ENCODE measurements around the gene IL7R. TPM values are rescaled to one million over a fixed set of nuclear protein-coding genes. Genes with fewer than 3 reads are reported as not detected.
"Not testable (repeated sequence)": the region's sequence is repeated elsewhere in the genome, so short reads cannot be mapped to it uniquely, and the experiment has no call there.

The IL7R gene
- total RNA-seq, 1 experiment from 2014 or later: 10.6 TPM

GRCh38 chr5:35838370-35839042 lies 18.2 kb upstream of the IL7R start:
- DNase-seq (ENCODE audit: low spot score): no peak

GRCh38 chr5:35842856-35843255 lies 13.8 kb upstream of the IL7R start:
- no peak for DNase-seq (ENCODE audit: low spot score)

- not testable (repeated sequence) for DNase-seq (ENCODE audit: low spot score)
Observed at GRCh38 chr5:35845508-35845907, 11.2 kb upstream of the IL7R start.

GRCh38 chr5:35847491-35847890 lies 9.2 kb upstream of the IL7R start:
- no peak for DNase-seq (ENCODE audit: low spot score)

DNA sequence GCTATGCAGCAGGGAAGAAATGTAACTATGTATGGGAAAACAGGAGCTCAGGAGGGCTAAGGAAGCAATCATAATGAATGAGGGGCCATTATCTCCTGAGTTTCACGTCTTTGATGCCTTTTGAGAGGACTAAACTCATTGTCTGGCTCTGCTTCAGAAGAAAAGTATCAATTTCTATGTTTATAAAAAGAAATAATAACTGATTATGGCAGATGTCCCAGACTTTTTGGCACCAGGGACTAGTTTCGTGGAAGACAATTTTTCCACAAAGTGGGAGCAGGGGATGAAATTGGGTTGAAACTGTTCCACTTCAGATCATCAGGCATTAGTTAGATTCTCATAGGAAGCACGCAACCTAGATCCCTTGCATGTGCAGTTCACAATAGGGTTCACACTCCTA lies 8.7 kb upstream of the IL7R start:
- DNase-seq (ENCODE audit: low spot score): no peak

- DNase-seq (ENCODE audit: low spot score): no peak
Observed at GRCh38 chr5:35849860-35850259, 6.8 kb upstream of the IL7R start.

DNA sequence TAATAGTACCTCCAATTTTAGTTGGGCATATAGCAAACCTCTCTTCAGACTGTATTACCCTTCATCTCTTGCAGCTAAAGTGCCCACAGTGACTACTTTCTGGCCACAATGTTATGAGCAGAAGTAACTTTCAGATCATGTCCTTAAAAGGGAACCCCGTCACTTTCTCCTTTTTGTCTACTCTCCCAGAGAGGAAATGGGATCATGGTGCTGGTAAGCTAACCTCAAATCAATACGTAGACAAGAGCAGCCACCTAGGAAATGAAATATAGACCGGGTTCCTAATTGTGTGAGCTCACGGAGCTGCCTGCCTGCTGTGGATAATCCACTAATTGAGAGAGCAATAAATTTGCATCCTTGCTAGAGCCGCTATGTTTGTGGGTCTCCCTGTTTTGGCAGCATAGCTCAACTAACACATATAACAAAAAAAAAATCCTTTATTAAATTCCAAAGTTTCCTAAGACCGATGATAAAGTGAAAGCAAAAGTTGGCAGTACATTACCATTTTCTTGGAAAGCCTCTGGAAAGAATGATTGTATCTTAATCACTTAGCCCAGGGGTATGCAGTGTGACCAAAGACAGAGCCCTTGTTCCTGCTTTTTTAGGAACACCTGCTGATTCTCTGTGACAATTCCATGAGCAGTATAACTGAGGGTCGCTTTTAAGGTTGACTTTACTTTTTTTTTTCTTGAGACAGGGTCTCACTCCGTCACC lies 5.6 kb upstream of the IL7R start:
- peak; percentile 26 for DNase-seq (ENCODE audit: low spot score)

- peak; percentile 86 for DNase-seq (ENCODE audit: low spot score)
Observed at GRCh38 chr5:35852084-35852734, 4.5 kb upstream of the IL7R start.

DNA sequence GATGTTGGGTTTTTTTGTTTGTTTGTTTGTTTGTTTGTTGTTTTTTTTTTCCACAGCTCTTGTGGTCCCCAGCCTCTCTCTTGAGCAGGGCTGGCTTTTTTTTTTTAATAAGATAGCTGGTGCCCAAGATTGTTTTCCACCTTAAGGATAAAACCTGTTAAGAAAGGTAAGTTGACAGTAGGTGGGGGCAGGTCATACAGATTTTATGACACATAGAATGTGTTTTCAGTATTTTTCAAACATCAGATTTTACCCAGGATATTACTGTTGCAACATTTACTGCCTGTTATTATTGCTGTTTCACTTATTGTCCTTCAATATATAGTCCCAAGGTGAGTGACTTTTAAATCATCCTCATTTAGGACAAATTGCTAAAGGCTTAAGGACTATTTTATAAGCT lies 3.9 kb upstream of the IL7R start:
- DNase-seq (ENCODE audit: low spot score): no peak

- no peak for DNase-seq (ENCODE audit: low spot score)
Observed at GRCh38 chr5:35853631-35854030, 3.1 kb upstream of the IL7R start.

- DNase-seq (ENCODE audit: low spot score): no peak
Observed at GRCh38 chr5:35854248-35854647, 2.4 kb upstream of the IL7R start.

DNA sequence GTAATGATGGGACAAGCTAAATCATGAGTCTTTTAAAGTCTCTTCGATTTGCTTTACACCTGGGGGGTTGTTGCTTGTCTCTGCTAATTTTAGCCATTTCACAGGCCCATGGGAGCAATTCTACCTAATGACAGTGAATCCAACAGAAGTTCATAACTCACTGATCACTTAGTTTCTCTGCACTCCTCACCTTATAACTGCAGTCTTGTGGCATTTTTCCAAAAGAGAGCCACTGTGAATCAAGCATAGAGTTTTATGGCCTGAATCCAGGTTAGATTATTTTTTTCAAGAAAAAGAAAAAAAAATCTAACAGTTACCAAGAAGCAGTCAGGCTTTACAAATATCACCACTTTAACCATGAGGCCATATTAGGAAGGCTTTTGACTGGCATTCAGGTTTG lies 1.5 kb upstream of the IL7R start:
- no peak for DNase-seq (ENCODE audit: low spot score)

DNA sequence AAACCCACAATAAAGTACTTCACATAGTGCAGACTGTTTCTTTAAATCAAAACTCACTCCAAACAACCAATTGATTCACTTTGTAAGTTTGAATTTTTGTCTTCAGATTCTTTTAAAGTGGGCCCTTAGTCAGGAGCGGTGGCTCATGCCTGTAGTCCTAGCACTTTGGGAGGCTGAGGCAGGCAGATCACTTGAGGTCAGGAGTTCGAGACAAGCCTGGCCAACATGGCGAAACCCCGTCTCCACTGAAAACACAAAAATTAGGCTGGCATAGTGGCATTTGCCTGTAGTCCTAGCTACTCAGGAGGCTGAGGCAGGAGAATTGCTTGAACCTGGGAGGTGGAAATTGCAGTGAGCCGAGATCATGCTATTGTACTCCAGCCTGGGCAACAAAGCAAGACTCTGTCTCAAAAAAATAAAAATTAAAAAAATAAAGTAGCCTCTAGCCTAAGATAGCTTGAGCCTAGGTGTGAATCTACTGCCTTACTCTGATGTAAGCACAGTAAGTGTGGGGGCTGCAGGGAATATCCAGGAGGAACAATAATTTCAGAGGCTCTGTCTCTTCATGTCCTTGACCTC lies 416 bp upstream of the IL7R start:
- not testable (repeated sequence) for DNase-seq (ENCODE audit: low spot score)

DNA sequence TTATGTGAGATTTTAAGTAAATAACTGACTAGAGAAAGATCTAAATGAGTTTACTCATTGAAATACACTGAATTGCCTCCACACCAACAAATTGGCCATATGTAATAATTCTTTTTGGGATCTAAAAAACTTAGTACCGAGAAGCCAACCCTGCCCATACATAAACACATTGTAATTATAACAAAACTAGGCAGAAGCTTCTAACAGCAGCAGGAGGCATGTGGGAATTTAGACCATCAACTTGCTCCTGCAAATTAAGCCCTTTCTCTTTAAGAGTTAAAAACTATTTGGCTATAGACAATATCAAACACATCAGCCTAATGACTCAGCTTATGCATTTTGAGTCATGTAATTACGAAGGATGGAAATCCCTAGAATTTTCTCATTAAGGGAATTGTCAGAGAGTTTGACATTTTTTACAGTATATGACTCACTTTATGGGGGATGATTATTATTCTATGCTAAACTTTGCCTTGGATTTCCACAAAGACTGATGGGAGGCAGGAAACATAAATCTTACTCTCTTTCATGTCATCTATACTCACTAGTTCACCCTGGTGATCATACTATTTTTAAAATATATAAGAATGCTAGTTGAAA lies 1.0 kb downstream of the IL7R start:
- DNase-seq (ENCODE audit: low spot score): peak; percentile 71

DNA sequence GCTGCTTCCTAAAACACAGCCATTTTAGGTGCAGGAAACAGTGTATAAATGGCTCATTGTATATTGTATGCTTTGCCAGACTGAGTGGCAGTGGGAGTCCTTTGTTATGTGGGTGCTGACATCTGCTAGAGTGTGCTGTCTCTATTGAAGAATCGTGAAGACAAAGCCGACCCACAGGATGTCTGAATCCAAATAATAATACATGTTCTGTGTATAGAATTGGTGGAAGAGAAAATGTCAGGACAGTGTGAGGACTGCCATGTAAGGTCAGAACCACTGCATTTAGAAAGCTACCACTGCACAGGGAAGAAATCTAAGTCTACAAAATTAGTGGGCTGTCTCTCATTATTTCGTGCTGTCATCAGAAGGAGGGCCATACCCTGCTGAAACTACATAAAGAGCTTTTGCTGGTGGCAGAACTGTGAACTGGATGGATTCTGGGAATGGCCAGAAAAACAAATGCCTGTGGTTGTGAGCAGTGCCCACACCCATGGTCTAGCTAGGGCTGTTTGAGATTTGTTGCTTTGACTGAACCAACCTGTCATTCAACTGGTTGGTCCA lies 2.5 kb downstream of the IL7R start:
- peak; percentile 72 for DNase-seq (ENCODE audit: low spot score)

- no peak for DNase-seq (ENCODE audit: low spot score)
Observed at GRCh38 chr5:35860686-35861085, 4.0 kb downstream of the IL7R start.

DNA sequence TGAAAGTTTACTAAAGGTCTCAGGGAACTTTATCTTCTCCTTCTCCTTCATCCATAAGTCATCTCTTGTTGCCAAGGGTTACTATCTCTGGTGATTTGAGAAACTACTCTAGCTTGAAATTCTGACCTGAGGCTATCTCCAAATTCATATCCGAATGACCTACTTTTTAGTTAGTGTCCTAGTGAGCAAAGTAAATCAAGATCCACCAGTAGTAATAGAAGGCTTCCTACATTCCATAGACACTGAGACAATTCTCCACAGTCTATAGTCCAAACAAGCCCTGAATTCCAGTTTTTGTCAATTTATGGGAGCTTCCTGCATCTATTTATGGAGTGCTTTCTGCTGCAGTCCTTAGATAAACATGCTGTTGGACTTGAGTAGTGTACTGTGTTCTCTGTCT lies 5.0 kb downstream of the IL7R start:
- DNase-seq (ENCODE audit: low spot score): no peak

DNA sequence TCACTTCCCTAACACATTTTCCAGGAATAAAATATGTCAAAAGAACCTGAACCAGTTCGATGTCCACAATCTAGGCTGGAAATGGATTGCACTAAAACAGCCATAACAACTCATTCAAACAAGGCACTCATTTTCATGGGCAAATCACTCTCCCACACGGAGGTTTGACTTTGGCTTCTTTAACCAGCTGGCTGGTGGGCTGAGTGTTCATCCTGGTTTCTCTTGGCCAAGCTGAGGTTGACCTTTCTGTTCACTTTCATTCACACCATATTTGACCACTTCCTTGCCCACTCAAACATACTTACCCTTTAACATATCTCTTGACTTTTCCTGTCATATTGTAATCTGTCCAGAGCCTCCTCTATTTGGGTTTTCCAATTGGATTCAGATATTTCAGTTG lies 5.4 kb downstream of the IL7R start:
- DNase-seq (ENCODE audit: low spot score): no peak

DNA sequence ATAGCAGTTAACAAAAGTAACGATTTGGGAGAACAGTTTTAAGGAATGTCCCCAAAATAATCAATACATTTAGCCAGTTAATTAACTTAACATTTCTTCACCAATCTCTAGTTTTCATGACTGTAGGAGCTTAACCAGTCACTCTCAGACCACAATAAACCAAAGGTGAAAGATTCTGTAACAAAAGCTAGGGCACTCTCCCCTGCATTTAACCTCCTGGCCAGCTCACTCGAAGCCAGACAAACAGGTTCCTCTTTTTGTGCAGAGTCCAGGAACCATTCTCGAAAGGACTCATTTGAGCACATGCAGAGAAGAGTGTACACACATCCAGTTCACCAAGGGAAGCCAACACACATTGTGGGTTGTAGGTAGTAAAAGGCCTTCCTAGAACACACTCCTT lies 6.5 kb downstream of the IL7R start:
- no peak for DNase-seq (ENCODE audit: low spot score)

DNA sequence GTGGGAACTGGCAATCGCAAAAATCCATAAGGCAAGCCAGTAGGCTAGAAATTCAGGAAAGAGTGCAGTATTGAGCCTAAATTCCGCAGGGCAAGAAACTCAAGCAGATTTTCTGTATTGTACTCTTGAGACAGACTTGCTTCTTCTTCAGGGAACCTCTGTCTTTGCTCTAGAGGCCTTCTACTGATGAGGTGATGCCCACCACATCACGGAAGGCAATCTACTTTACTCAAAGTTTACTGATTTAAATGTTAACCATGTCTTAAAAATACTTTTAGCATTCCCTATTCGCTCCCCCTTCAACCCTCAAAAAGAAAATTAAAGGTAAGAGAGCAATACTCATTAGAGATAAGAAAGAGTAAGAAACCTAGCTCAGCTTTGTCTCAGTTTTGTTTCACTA lies 11.3 kb downstream of the IL7R start:
- DNase-seq (ENCODE audit: low spot score): no peak

- DNase-seq (ENCODE audit: low spot score): no peak
Observed at GRCh38 chr5:35869685-35870277, 13.1 kb downstream of the IL7R start.

DNA sequence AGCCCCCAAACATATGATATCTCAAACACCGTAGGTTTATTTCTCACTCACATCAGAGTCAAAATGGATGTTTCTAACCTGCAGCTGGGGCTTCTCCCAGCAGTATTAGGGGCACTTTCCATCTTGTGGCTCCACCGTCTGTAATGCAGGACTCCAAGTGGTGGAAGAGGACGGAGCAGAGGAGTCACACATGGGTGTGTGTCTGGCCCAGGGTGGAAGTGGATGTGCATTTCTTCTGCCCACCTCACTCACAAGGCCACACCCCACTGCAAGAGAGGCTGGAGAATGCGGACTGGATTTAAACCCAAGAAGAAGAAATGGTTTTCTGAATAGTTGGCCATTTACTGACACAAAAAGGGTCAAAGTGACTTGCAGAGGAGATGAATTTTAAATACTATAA lies 13.9 kb downstream of the IL7R start:
- DNase-seq (ENCODE audit: low spot score): no peak

Measured in H4 (cell line).